ENCODE measurements around the gene NHSL2.

NHSL2 gene

GRCh38 chrX:71990518-71990917, 79.9 kb downstream of the NHSL2 start:
- Histone ChIP-seq H3K4me3 (ENCODE audit: low read length in 2 of 2) (no peak overlapping the region), H2BK5ac (ENCODE audit: low read length) (no peak overlapping the region), H2BK120ac (ENCODE audit: low read depth, low read length) (no peak overlapping the region), H3K14ac (ENCODE audit: low read length) (no peak overlapping the region), H3K27me3 (ENCODE audit: control insufficient read depth in 3 of 3, insufficient read depth in 3 of 3, low read depth in 1 of 3, low read length in 3 of 3) (no peaks in the 10 kb centered on the region), H3K18ac (ENCODE audit: low read length) (no peak overlapping the region), H3K27ac (replicated peaks; ENCODE audit: low read length) (peak overlapping the region; percentile 17), H2BK15ac (ENCODE audit: low read length) (no peak overlapping the region), H2BK12ac (ENCODE audit: low read length) (no peak overlapping the region), H3K4ac (ENCODE audit: low read length) (no peak overlapping the region), H4K91ac (ENCODE audit: low read depth, low read length, poor library complexity) (no peak overlapping the region), H4K8ac (ENCODE audit: low read depth, low read length) (no peak overlapping the region), H3K4me1 (ENCODE audit: control insufficient read depth in 2 of 2, insufficient read depth in 1 of 2, low read depth in 1 of 2, low read length in 2 of 2) (peaks cover 3 to 20% of the 10 kb centered on the region in 2 donors), H3K4me2 (ENCODE audit: insufficient read depth, low read length, poor library complexity, severe bottlenecking) (no peak overlapping the region), H2AK5ac (ENCODE audit: low read depth, low read length) (no peak overlapping the region), H3K9me3 (replicated peaks in 1 of 2; ENCODE audit: control insufficient read depth in 2 of 2, insufficient read depth in 1 of 2, low read depth in 1 of 2, low read length in 2 of 2) (peaks cover 0 to 20% of the 10 kb centered on the region in 2 donors), H3K23ac (ENCODE audit: low read depth, low read length, poor library complexity) (no peak overlapping the region), H3K36me3 (replicated peaks in 1 of 2; ENCODE audit: control insufficient read depth in 2 of 2, insufficient read depth in 2 of 2, low read length in 2 of 2) (no peaks in the 10 kb centered on the region), H3K79me1 (ENCODE audit: low read depth, low read length) (peaks cover 2% of the 10 kb centered on the region), H3K9ac (ENCODE audit: low read depth, low read length, poor library complexity) (no peak overlapping the region), H2AFZ (ENCODE audit: low read length) (no peak overlapping the region)
- WGBS, 2 donors (ENCODE audit: extremely low coverage in 2 of 2, insufficient read length in 2 of 2, insufficient replicate concordance in 1 of 2): no CpG with 5 or more reads among the region's 2 CpGs
- DNase-seq (ENCODE audit: low spot score): no peak

DNA sequence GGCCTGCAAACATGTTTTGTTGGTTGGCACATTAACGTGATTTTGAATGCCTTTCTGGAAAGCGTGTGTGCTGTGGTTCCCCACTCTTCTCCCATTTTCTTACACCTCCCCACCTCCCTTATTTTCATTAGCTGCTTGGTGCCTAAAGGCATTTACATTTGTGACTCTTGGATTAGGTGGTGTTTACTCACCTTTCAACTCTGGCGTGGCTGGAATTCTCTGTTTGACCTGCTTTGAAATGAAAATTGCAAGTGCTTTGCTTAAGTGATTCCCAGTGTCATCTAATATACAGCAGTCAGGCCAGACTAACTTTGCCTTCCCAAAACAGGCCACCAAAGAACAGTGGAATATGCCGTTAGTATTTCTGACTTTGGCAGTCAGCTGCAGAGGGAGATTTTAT, 80.5 kb downstream of the NHSL2 start:
- H3K27me3 ChIP-seq (ENCODE audit: control insufficient read depth in 3 of 3, insufficient read depth in 3 of 3, low read depth in 1 of 3, low read length in 3 of 3): no peaks in the 10 kb centered on the region
- WGBS, 2 donors (ENCODE audit: extremely low coverage in 2 of 2, insufficient read length in 2 of 2, insufficient replicate concordance in 1 of 2): no CpG with 5 or more reads among the region's 4 CpGs
- H3K18ac ChIP-seq (ENCODE audit: low read length): no peak overlapping the region

GRCh38 chrX:71992711-71993110, 82.1 kb downstream of the NHSL2 start:
- H3K4me3 ChIP-seq (ENCODE audit: low read length in 2 of 2): no peak overlapping the region
- H3K4ac ChIP-seq (ENCODE audit: low read length): no peak overlapping the region
- peak overlapping the region; percentile 52 for H2AK5ac ChIP-seq (ENCODE audit: low read depth, low read length)
- no peaks in the 10 kb centered on the region for H3K27me3 ChIP-seq (ENCODE audit: control insufficient read depth in 3 of 3, insufficient read depth in 3 of 3, low read depth in 1 of 3, low read length in 3 of 3)
- no peak overlapping the region for H3K14ac ChIP-seq (ENCODE audit: low read length)
- no peak overlapping the region for H3K4me2 ChIP-seq (ENCODE audit: insufficient read depth, low read length, poor library complexity, severe bottlenecking)
- no peak overlapping the region for H4K91ac ChIP-seq (ENCODE audit: low read depth, low read length, poor library complexity)
- H2AFZ ChIP-seq (ENCODE audit: low read length): no peak overlapping the region
- no peak overlapping the region for H3K23ac ChIP-seq (ENCODE audit: low read depth, low read length, poor library complexity)
- H3K27ac ChIP-seq (replicated peaks; ENCODE audit: low read length): no peak overlapping the region
- H2BK15ac ChIP-seq (ENCODE audit: low read length): no peak overlapping the region
- DNase-seq (ENCODE audit: low spot score): no peak
- H3K9me3 ChIP-seq (replicated peaks in 1 of 2; ENCODE audit: control insufficient read depth in 2 of 2, insufficient read depth in 1 of 2, low read depth in 1 of 2, low read length in 2 of 2): peaks cover 0 to 9% of the 10 kb centered on the region in 2 donors
- H3K18ac ChIP-seq (ENCODE audit: low read length): no peak overlapping the region
- peaks cover 2% of the 10 kb centered on the region for H3K79me1 ChIP-seq (ENCODE audit: low read depth, low read length)
- WGBS, 2 donors (ENCODE audit: extremely low coverage in 2 of 2, insufficient read length in 2 of 2, insufficient replicate concordance in 1 of 2): no CpG with 5 or more reads among the region's 8 CpGs
- H3K9ac ChIP-seq (ENCODE audit: low read depth, low read length, poor library complexity): no peak overlapping the region
- peaks cover 8 to 28% of the 10 kb centered on the region in 2 donors for H3K4me1 ChIP-seq (ENCODE audit: control insufficient read depth in 2 of 2, insufficient read depth in 1 of 2, low read depth in 1 of 2, low read length in 2 of 2)
- no peak overlapping the region for H2BK120ac ChIP-seq (ENCODE audit: low read depth, low read length)
- H2BK5ac ChIP-seq (ENCODE audit: low read length): no peak overlapping the region
- no peaks in the 10 kb centered on the region for H3K36me3 ChIP-seq (replicated peaks in 1 of 2; ENCODE audit: control insufficient read depth in 2 of 2, insufficient read depth in 2 of 2, low read length in 2 of 2)
- H2BK12ac ChIP-seq (ENCODE audit: low read length): no peak overlapping the region
- no peak overlapping the region for H4K8ac ChIP-seq (ENCODE audit: low read depth, low read length)

More for the DNA sequence above, 80.5 kb downstream of the NHSL2 start:
- Histone ChIP-seq H2AFZ (ENCODE audit: low read length) (no peak overlapping the region), H3K9ac (ENCODE audit: low read depth, low read length, poor library complexity) (no peak overlapping the region), H2BK5ac (ENCODE audit: low read length) (no peak overlapping the region), H2BK15ac (ENCODE audit: low read length) (no peak overlapping the region), H4K8ac (ENCODE audit: low read depth, low read length) (no peak overlapping the region), H3K14ac (ENCODE audit: low read length) (no peak overlapping the region), H3K23ac (ENCODE audit: low read depth, low read length, poor library complexity) (no peak overlapping the region), H3K27ac (replicated peaks; ENCODE audit: low read length) (no peak overlapping the region), H3K4me1 (ENCODE audit: control insufficient read depth in 2 of 2, insufficient read depth in 1 of 2, low read depth in 1 of 2, low read length in 2 of 2) (peaks cover 3 to 20% of the 10 kb centered on the region in 2 donors), H3K4me2 (ENCODE audit: insufficient read depth, low read length, poor library complexity, severe bottlenecking) (no peak overlapping the region), H3K9me3 (replicated peaks in 1 of 2; ENCODE audit: control insufficient read depth in 2 of 2, insufficient read depth in 1 of 2, low read depth in 1 of 2, low read length in 2 of 2) (peaks cover 0 to 15% of the 10 kb centered on the region in 2 donors), H4K91ac (ENCODE audit: low read depth, low read length, poor library complexity) (no peak overlapping the region), H2BK12ac (ENCODE audit: low read length) (no peak overlapping the region), H2BK120ac (ENCODE audit: low read depth, low read length) (no peak overlapping the region), H3K79me1 (ENCODE audit: low read depth, low read length) (peaks cover 2% of the 10 kb centered on the region), H3K4ac (ENCODE audit: low read length) (no peak overlapping the region), H3K36me3 (replicated peaks in 1 of 2; ENCODE audit: control insufficient read depth in 2 of 2, insufficient read depth in 2 of 2, low read length in 2 of 2) (no peaks in the 10 kb centered on the region), H3K4me3 (ENCODE audit: low read length in 2 of 2) (no peak overlapping the region), H2AK5ac (ENCODE audit: low read depth, low read length) (no peak overlapping the region)
- DNase-seq (ENCODE audit: low spot score): no peak

GRCh38 chrX:71993371-71993770, 82.7 kb downstream of the NHSL2 start:
- Histone ChIP-seq H2BK15ac (ENCODE audit: low read length) (no peak overlapping the region), H3K4me2 (ENCODE audit: insufficient read depth, low read length, poor library complexity, severe bottlenecking) (no peak overlapping the region), H3K4me1 (ENCODE audit: control insufficient read depth in 2 of 2, insufficient read depth in 1 of 2, low read depth in 1 of 2, low read length in 2 of 2) (peaks cover 8 to 28% of the 10 kb centered on the region in 2 donors), H3K18ac (ENCODE audit: low read length) (no peak overlapping the region), H3K4me3 (ENCODE audit: low read length in 2 of 2) (no peak overlapping the region), H3K79me1 (ENCODE audit: low read depth, low read length) (peaks cover 2% of the 10 kb centered on the region), H2BK5ac (ENCODE audit: low read length) (no peak overlapping the region), H3K36me3 (replicated peaks in 1 of 2; ENCODE audit: control insufficient read depth in 2 of 2, insufficient read depth in 2 of 2, low read length in 2 of 2) (no peaks in the 10 kb centered on the region), H3K14ac (ENCODE audit: low read length) (no peak overlapping the region), H3K27me3 (ENCODE audit: control insufficient read depth in 3 of 3, insufficient read depth in 3 of 3, low read depth in 1 of 3, low read length in 3 of 3) (no peaks in the 10 kb centered on the region), H3K9me3 (replicated peaks in 1 of 2; ENCODE audit: control insufficient read depth in 2 of 2, insufficient read depth in 1 of 2, low read depth in 1 of 2, low read length in 2 of 2) (peaks cover 0 to 6% of the 10 kb centered on the region in 2 donors), H3K9ac (ENCODE audit: low read depth, low read length, poor library complexity) (no peak overlapping the region), H2AFZ (ENCODE audit: low read length) (no peak overlapping the region), H3K23ac (ENCODE audit: low read depth, low read length, poor library complexity) (no peak overlapping the region), H3K27ac (replicated peaks; ENCODE audit: low read length) (no peak overlapping the region), H4K91ac (ENCODE audit: low read depth, low read length, poor library complexity) (no peak overlapping the region), H2BK12ac (ENCODE audit: low read length) (no peak overlapping the region), H3K4ac (ENCODE audit: low read length) (no peak overlapping the region), H4K8ac (ENCODE audit: low read depth, low read length) (no peak overlapping the region), H2AK5ac (ENCODE audit: low read depth, low read length) (no peak overlapping the region), H2BK120ac (ENCODE audit: low read depth, low read length) (no peak overlapping the region)
- DNase-seq (ENCODE audit: low spot score): no peak
- WGBS, 2 donors (ENCODE audit: extremely low coverage in 2 of 2, insufficient read length in 2 of 2, insufficient replicate concordance in 1 of 2): no CpG with 5 or more reads among the region's 2 CpGs
